HG02973 (cell line): ENCODE measurements around the gene CCDC71L.

Experiments used
- ATAC-seq: cut with Tn5 transposase; IDR thresholded peaks from one replicate; pipeline ENCODE4 v1.9.1; 2021; ENCODE audit warnings: moderate library complexity; ENCODE audit not compliant: unreplicated experiment

CCDC71L gene

GRCh38 chr7:106626376-106627164, 34.4 kb downstream of the CCDC71L start:
- ATAC-seq, result no peak

- no peak for ATAC-seq
These were observed 35.2 kb downstream of the CCDC71L start for GRCh38 chr7:106625678-106626301.

- ATAC-seq, result no peak
These were observed 37.1 kb downstream of the CCDC71L start for GRCh38 chr7:106623853-106624252.

- ATAC-seq, result no peak
These were observed 37.7 kb downstream of the CCDC71L start for GRCh38 chr7:106623315-106623660.

GRCh38 chr7:106622654-106623314, 38.2 kb downstream of the CCDC71L start:
- no peak for ATAC-seq

- no peak for ATAC-seq
These were observed 39.4 kb downstream of the CCDC71L start for GRCh38 chr7:106621393-106622132.

- no peak for ATAC-seq
These were observed 40.3 kb downstream of the CCDC71L start for GRCh38 chr7:106620676-106621075.

- ATAC-seq, result no peak
These were observed 40.9 kb downstream of the CCDC71L start for GRCh38 chr7:106620034-106620433.

GRCh38 chr7:106619213-106619612, 41.7 kb downstream of the CCDC71L start:
- no peak for ATAC-seq

- ATAC-seq, result no peak
These were observed 42.5 kb downstream of the CCDC71L start for GRCh38 chr7:106618480-106618879.

- no peak for ATAC-seq
These were observed 43.1 kb downstream of the CCDC71L start for GRCh38 chr7:106617860-106618259.

- ATAC-seq, result no peak
These were observed 44.3 kb downstream of the CCDC71L start for GRCh38 chr7:106616708-106617051.

GRCh38 chr7:106615808-106616707, 44.9 kb downstream of the CCDC71L start:
- ATAC-seq, result no peak

GRCh38 chr7:106614751-106615150, 46.2 kb downstream of the CCDC71L start:
- no peak for ATAC-seq

- no peak for ATAC-seq
These were observed 47.0 kb downstream of the CCDC71L start for GRCh38 chr7:106613848-106614560.

- ATAC-seq, result no peak
These were observed 47.7 kb downstream of the CCDC71L start for GRCh38 chr7:106613279-106613678.

GRCh38 chr7:106612432-106612831, 48.5 kb downstream of the CCDC71L start:
- ATAC-seq, result no peak

GRCh38 chr7:106611911-106612310, 49.0 kb downstream of the CCDC71L start:
- no peak for ATAC-seq

- no peak for ATAC-seq
These were observed 49.7 kb downstream of the CCDC71L start for GRCh38 chr7:106610996-106611886.
